ENCODE data around the gene OPRL1.

The OPRL1 gene

DNA sequence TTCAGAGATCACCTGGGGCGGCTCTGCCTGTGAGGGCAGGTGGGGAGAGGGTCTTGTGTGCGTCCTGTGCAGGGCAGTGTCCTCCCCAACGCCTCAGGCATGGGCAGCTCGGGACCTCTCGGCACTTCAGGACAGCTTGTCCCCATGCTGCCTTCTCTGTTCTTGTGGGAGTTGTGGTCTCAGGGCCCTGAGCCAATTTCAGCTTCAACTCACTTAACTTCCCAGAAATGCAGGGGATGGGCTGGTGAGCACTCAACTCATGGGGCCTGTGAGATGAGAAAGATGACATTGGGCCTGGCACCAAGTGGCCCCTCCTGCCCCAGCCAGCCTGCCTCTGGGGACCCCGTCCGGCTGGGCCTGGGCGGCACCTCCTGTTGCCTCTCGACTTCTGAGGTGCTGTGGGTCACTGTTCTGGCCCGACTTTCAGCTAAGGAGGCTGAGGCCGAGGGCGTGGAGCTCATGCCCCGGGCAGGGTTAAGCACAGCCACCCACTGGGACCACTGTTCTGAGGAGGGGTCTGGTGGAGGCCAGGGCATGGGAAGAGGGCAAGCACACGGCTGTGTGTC lies 7.3 kb upstream of the OPRL1 start:
- no peak for DNase-seq (ENCODE audit: low read depth)

DNA sequence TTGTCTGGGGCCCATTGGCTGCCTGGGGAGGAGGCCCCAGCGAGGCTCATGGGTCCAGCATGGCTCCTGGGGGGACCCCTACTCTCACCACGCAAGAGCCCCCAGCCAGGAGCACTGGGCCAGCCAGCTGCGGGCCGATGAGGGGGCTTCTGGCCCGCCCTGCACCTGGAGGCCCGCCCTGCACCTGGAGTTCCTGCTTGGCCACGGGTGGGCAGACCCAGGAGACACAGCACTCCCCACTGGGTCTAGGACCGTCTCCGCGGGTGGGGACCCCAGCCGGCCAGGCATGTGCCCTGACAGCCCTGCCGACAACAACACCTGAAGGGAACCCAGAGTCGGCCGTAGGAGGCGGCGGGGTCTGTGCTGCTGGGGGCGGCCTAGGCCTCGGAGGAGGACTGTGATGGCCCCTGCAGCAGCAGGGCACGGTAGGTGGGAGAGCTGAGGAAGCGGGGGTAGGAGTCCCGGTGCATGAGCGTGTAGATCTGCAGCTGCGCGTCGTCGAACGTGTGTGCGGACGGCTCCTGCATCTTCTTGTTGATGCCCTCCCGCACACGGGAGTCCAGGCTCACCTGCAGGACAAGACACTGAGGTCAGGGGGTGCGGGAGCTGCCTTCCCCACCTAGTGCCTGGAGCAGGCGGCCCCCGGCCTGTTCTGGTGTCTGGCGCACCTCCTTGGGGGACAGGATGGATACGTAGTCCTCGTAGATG lies 6.3 kb upstream of the OPRL1 start:
- no peak for DNase-seq (ENCODE audit: low read depth)

DNA sequence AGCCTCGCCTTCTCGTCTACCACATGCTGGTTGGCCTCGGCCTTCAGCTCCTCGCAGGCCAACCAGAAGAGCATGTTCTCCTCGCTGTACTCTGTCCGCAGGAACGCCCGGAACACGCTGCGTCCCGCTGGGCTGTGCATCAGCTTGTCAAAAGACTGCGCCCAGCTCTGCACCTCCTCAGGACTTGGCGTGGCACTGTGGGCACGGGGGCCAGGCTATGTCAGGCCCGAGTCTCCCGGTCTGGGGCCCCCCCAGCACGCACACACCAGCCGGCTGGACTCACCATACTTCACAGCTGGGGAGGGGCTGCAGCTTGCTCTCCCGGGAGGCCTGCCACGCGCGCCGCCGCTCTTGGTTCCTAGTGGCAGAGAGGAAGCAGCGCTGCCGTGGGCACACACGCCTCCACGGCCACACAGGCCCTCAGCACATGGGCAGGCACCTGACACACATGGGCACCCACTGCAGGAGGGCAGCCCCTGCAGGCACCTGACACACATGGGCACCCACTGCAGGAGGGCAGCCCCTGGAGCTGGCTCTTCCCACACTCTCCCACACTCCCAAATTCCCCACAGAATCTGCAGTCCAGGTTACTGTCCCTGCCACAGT lies 5.6 kb upstream of the OPRL1 start:
- DNase-seq (ENCODE audit: low read depth): no peak

DNA sequence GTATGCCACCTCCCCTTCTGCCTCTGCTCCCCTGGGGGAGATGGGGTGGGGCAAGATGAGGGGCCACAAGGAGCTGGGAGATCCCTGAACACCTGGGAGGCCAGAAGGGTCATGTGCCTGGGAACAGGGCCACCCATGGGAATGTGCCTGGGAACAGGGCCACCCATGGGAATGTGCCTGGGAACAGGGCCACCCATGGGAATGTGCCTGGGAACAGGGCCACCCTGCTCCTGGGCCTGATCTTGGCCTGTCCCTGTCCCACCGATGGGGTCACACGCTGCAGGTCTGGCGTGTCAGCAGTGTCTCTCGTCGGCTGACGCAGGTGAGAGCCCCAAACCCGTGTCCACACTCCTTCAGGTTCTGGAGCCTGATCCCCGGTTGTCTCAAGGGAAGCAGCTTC lies 4.9 kb upstream of the OPRL1 start:
- DNase-seq (ENCODE audit: low read depth): no peak

DNA sequence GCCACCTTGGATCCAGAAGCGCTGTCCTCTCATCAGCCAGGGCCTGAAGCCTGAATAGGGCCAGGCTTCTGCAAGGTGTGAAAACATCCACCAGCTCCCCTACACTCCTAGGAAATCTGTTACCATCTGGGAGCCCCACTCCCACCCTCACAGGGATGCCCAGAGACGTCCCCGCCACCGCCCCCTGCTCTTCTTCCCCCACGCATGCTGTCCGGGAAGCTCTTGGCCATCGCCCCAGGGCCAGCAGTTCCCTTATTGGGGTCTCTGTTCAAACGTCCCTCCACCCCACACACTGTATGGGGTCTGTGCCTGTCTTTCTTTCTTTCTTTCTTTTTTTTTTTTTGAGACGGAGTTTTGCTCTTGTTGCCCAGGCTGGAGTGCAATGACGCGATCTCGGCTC lies 4.3 kb upstream of the OPRL1 start:
- no peak for DNase-seq (ENCODE audit: low read depth)

DNA sequence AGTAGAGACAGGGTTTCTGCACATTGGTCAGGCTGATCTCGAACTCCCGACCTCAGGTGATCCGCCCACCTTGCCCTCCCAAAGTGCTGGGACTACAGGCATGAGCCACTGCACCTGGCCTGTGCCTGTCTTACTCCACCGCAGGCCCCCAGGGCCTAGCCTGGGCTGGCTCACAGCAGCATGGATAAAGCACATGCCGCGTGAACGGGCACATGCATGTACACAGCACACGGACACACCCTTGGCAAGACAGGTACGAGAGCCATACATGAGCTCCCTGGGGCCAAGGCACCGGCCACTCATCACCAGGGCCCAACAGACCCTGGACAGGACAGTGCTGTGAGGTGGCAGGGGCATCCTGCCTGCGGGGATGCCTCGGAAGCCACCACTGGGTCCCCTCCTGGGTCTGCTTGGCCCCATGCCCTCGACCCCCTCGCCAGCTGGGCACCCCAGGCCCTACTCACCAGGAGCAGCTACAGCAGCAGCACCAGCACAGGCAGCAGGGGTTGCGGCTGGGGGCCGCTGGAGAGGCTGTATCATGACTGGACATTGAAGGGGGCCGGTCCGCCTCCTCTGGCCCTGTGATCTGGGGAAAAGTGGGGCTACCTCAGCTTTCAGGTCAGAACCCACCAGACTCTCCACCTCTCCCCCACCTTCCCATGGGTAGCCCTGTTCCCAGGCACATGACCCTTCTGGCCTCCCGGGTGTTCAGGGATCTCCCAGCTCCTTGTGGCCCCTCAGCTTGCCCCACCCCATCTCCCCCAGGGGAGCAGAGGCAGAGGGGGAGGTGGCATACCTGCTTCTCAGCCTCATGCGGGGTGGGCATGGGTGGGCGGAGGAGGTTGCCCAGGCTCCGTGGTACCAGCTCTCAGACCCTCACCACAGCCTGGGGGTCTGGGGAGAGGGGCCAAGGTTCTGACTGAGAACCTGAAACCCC lies 3.6 kb upstream of the OPRL1 start:
- DNase-seq (ENCODE audit: low read depth): no peak

DNA sequence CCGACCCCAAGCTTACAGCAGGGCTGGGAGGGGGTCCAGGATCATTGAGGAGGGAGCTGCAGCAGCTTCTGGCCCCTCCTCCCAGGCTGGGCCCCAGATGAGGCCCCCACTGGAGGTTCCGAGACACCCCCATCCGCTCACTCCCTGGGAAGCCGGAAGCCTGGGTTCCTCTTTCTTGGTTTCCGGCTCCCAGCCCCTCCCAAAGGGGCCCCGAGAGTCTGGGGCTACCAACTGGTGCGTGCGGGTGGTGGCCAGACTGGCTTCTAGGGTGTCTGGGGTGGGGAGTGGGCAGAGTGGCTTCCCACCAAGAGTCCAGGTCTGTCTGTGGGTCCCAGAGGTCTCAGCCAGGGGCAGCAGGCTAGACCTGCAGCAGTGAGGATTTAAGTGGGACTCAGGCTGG lies 2.8 kb upstream of the OPRL1 start:
- DNase-seq (ENCODE audit: low read depth): no peak

DNA sequence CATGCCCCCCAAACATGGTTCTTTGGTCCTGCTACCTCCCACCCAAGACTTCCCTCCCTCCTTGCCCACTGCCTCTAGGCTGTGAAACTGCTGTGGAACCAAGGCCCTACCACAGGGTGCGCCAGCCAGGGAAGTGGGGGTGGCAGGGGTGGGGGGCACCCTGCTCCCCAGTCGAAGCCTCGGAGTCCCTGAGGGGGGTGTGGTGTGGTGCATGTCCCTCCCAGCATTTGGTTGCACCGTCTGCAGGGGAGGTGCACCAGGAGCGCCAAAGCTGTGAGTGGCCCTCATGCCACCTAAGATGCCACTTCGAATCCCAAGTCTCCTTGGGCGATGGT lies 2.4 kb upstream of the OPRL1 start:
- no peak for DNase-seq (ENCODE audit: low read depth)

DNA sequence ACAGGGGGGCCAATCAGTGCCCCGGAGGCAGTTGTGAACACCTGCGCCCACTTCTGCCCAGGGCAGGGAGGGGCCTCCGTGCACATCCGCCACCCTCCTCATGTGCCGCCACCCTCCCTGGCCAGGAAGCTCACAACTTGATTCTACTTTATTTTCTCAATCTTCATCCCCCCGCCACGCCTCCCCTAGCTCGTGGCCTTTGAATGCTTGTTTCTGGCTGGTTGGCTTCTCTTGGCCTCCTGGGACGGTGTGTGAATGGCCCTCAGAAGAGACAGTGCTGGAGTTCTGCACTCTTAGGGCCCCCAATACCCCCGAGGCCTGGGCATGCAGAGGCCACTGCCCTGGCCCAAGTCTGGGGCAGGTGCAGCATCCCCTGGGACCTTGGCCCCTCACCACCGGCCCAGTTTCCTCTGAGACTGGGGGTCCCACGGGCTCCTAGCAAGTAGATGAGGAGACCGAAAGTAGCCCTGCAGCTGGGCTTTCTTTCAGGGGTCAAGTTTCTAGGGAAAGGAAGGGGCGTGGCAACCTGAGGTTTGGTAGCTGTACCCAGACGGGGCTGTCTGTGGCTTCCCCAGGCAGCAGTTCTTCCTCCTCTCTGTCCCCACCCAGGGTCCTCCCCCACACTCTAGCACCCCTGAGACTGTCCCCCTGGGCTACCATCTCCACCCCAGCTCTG lies 1.9 kb upstream of the OPRL1 start:
- no peak for DNase-seq (ENCODE audit: low read depth)

DNA sequence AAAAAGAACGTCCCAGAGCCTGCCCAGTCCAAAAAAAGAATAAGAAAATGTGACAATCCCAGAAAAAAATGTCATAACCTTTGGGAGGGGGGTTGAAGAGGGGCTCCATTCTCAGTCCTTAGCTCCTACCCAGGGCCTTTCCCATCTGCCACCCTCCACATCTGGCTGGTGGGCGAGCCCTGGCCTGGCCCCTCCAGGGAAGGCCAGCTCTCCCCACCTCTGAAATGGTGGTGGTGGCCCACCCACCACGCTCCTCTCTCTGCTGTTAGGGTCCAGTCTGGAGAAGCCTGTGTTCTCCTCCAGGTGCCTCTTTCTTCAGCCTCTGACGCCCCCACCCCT lies 979 bp upstream of the OPRL1 start:
- no peak for DNase-seq (ENCODE audit: low read depth)

DNA sequence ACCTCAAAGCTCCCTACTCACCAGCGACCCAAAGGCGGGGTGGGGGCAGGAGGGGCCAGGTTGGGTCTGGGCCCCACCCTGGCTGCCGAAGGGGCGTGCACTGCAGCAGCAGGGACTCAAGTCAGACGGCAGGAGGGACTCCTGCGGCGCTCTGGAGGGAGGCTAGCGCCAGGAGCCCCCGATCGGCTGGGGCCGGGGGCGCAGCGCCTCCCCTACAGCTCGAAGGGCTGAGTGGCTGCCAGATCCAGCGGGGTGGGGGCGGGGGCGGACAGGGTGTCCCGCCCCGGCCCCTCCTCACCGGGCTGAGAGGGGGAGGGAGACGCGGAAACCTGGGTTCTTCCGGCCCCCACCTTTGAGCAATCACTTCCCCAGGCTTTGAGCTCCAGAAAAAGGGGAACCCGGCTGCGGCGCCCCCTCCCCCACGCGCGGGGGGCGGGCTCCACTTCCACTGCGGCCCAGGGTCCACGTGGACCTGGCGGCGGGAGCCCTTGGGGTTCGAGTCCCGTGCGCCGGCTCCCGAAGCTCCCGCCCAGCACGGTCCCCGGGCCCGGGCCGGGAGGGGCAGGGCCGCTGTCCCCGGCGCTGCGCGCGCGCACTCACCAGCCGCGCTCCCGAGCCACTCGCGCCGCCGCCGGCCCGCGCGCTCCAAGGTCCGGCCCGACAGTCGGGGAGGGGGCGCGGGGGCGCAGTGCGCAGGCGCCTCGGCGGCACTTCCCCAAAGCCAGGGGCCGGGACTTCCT lies 439 bp upstream of the OPRL1 start, which contains the start of gene RGS19:
RGS19 (minus strand) TSS at position 246 of the 740 bp plus-strand sequence. CDS start 2,632 bp downstream, outside the sequence.
- no peak for DNase-seq (ENCODE audit: low read depth)

DNA sequence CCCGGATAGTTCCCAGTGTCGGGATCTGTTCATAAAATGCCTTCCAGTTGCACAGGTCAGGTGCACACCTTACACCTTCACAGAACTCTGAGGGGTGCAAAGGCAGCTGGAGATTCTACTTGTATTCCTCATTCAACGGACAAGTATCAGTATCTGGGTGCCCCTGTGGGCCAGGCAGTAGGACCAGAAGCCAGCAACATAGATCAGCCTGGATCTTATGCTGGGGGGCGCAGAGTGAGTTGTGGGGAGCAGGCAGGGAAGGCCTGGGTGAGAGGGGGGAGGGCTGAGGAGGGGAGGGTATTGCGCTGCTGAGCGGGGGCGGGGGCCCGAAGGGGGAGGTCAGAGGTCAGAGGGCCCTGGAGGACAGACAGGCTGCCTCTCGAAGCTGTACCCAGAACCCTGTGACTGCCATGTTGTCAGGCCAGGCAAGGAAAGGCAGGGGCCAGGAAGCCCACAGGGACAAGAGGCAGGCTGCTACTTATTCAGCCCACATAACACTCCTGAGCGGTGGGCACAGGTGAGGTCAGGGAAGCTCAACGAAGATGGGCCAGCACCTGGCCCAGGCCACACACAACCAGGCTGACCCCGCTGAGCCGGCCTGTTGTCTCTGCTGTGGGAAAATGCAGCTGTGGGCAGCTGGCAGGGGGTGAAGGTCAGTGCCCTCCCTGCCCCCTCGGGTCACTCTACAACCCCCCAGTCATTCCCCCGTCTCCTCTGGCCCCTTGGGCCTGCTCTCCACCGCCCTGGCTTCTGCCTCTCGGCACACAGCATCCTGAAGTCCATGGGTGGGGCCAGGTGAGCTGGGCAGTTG lies 1.1 kb downstream of the OPRL1 start:
- DNase-seq (ENCODE audit: low read depth): no peak

DNA sequence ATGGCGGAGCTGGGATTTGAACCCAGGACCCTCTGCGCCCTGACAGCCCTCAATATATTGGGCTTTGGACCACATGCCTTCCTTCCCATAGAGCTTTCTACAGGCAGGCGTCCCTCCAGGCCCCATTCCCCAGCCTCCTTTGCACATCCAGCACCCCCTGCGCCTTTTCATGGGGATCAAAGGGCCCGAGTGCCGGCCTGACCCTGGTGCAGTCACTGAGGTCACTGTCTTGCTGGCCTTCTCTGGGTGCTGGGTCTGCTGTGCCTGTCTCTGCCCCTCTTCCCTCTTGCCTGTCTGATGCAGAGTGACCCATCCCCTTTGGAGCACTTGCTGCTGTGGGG lies 1.7 kb downstream of the OPRL1 start:
- no peak for DNase-seq (ENCODE audit: low read depth)

DNA sequence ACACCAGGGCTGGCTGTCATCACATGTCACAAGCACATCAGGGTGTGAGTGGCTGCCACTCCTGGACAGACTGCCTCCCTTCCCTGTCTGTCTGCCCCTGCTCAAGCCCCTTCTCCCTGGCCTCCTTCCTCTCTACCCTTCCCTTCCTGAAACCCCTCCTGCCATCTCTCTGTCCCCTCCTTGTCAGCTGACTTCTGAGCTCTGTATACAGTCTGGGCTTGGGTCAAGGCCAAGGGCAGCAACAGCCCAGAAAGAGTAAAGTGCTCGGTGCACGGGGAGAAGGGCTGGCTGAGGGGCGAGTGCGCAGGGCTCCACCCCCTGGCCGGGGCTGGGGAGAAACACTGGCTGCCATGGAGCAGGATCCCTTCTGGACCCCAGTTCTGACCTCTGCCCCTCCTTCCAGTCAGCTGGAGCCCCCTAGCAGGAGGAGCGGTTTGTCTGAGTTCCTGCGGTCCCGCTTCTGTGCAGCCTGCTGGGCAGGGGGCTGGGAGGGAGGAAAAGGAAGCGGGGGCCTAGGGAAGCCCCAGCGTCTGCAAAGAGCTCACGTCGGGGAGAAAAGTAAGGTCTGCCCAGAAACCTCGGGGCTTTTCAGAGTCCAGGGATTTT lies 2.3 kb downstream of the OPRL1 start:
- no peak for DNase-seq (ENCODE audit: low read depth)

DNA sequence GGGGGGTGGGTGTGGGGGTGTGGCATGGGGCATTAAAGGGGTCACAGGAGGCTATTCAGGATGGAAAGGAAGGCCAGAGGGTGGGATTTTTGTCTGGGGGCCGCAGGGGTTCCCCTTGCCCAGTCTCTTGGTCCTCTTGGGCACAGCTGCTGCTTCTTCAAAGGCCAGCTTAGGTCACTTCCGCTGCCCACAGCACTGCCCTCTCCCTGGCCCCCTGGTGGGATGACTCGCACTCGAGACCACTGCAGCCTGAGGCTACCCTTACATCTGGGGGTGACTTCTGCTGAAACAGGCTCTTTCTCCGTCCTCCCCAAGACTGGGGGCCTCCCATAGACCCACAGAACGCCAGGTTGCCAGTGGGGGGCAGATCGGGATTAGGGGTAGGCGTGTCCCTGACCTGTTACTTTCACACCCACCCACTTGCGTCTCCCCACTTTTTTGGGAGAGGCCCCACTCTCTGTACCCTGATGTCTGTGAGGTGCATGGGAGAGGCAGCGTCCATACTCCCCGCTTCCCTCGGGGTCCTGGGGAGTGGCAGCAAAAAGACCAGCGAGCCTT lies 3.0 kb downstream of the OPRL1 start:
- no peak for DNase-seq (ENCODE audit: low read depth)

DNA sequence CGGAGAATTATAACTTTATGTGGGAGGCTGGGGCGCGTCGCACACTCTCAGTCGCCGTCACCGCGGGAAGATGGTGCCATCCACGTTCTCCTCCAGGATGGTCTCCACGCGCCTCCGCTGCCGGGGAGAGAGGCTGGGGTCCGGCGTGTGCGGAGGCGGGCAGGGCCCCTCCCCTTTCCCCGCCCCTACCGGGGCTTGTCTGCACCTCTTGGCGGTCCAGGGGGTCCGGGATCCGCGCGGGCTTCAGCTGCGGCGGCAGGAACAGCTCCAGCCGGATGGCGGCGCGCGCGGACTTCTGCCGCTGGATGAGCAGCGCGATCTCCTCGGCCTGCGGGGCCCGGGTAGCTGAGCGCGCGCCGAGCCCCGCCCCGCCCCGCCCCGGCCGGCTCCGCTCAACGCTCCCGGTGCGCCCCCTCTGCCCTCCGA lies 3.5 kb downstream of the OPRL1 start:
- no peak for DNase-seq (ENCODE audit: low read depth)

DNA sequence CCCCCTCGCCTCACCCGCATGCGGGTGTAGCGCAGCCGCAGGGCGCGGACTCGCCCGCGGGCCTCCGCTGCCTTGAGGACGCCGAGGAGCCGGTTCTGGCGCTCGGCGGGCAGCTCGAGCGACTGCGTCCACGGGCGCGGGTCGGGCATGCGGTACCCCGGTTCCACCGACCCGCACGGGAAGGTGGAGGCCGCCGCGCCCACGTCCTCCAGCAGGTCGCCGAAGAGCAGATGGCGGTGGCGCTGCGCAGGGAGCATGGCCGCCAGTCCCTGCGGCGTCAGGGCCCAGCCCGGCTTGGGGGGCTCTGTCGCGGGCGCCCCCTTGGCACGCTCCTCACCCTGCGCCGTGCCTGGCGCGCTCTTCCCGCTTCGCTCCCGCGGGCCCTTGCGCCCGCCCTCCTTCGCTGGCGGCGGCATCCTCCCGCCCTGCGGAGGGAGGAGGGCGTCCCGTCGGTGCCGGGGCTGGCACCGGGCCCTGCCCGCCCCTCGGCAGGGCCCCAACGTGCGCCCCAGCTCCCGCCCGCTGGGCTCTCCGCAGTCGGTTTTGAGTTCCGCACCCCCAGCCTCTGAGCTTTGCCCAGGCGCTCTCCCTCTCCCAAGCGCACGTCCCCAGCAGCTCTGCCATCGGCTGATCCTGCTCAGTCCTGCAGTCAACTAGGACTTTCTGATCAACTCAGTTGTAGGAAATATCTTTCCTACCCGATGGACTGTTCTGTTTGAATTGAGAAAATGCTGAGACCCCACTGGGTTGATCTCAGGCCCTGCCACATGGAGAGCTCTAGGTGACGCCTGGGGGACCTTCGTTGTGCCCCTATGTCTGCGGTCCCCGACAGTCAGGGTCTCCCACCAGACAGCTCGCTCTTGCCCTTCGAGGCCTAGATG lies 4.2 kb downstream of the OPRL1 start, which contains the start of gene LKAAEAR1:
LKAAEAR1 (minus strand) TSS at position 595 of the 881 bp plus-strand sequence; CDS start at position 416, 179 bp downstream.
- DNase-seq (ENCODE audit: low read depth): no peak

DNA sequence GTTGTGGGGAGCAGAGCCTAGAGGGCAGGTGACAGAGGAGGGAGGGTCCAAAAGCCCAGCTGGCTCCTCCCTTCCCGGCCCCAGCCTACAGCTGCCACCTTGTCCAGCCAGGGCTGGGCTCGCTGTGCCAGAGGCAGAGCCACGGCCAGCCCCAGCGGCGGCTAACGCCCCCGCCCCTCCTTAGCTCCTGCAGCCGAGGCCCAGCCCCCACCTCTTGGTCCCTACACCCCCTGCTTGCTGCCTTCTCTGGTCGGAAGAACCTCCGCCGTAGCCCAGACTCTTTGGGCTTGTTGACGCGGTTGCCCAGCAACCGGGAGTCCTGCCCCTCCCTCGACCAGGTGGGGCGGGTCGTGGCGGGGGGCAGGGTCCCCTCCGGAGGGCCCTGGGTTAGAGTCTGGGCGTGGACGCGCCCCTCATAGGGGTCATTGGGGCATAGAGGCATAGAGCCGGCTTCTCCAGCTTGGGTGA lies 4.8 kb downstream of the OPRL1 start:
- DNase-seq (ENCODE audit: low read depth): no peak

DNA sequence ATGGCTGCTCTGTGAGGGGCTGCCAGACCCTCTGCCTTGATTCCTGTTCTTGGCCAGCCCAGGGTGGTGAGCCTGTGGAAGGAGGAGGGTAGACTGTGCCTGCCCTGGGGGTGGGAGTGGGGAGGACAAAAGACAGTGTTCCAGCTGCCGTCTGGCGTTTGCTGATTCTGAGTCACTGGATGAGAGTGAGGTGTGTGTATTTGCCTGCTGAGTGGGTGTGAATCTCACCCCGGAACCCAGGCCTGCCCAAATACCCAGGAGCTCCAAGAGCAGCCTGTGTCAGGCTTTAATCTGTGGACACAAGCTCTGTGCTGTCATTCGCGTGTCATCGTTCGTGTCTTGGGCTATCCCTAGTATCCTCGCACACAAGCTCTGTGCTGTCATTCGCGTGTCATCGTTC lies 6.9 kb downstream of the OPRL1 start:
- DNase-seq (ENCODE audit: low read depth): no peak

Data from stimulated activated CD8-positive, alpha-beta memory T cell treated with anti-CD3 and anti-CD28 coated beads, Interleukin-7, amount 100 ng/mL, for 24 hours (primary cell).